ENCODE data around the gene LTN1.

- TF ChIP-seq CTCF (conservative IDR thresholded peaks at IDR 0.05; ENCODE audit: low read length) (no peak), EZH2phosphoT487 (IDR thresholded peaks at IDR 0.05; ENCODE audit: borderline replicate concordance) (no peak)
Measured at GRCh38 chr21:28959367-28960099, 33.1 kb downstream of the LTN1 start.

Measured in Loucy (cell line).